ENCODE measurements around the gene ACOX2.

The ACOX2 gene

GRCh38 chr3:58495101-58495500 lies 41.9 kb downstream of the ACOX2 start:
- DNase-seq = no peak
- H3K9me3 ChIP-seq = no peaks in the 10 kb centered on the region
- intact Hi-C loops (cut with DNase I; ENCODE audit: low total_unique reads) = no loop called here
- no peak overlapping the region for H3K4me3 ChIP-seq
- no peak for TF ChIP-seq CTCF (IDR thresholded peaks at IDR 0.05)
- no peak overlapping the region for H3K27ac ChIP-seq
- H3K36me3 ChIP-seq = no peaks in the 10 kb centered on the region
- H3K27me3 ChIP-seq = no peaks in the 10 kb centered on the region
- H3K4me1 ChIP-seq = peaks cover 0 to 70% (median 37%) of the 10 kb centered on the region in 4 donors

- intact Hi-C loops (cut with DNase I; ENCODE audit: low total_unique reads) = no loop called here
- H3K27ac ChIP-seq = no peak overlapping the region
- no peak for TF ChIP-seq CTCF (IDR thresholded peaks at IDR 0.05)
- H3K4me1 ChIP-seq = peaks cover 0 to 70% (median 37%) of the 10 kb centered on the region in 4 donors
- no peak overlapping the region for H3K4me3 ChIP-seq
- no peaks in the 10 kb centered on the region for H3K9me3 ChIP-seq
- no peak for DNase-seq
- H3K27me3 ChIP-seq = no peaks in the 10 kb centered on the region
- H3K36me3 ChIP-seq = no peaks in the 10 kb centered on the region
Observed at GRCh38 chr3:58494107-58494506, 42.9 kb downstream of the ACOX2 start.

- H3K27me3 ChIP-seq = no peaks in the 10 kb centered on the region
- no peak for TF ChIP-seq CTCF (IDR thresholded peaks at IDR 0.05)
- H3K27ac ChIP-seq = peak overlapping the region; percentile 70 to 87
- H3K4me1 ChIP-seq = peaks cover 0 to 58% (median 34%) of the 10 kb centered on the region in 4 donors
- no peak for DNase-seq
- H3K9me3 ChIP-seq = no peaks in the 10 kb centered on the region
- no peaks in the 10 kb centered on the region for H3K36me3 ChIP-seq
- intact Hi-C loops (cut with DNase I; ENCODE audit: low total_unique reads) = loop anchor here (2.0 kb wide), 1 partner anchor 160 kb away; the partner anchor contains the start of gene PXK
- peak overlapping the region; percentile 84 to 90 for H3K4me3 ChIP-seq
Observed at GRCh38 chr3:58492494-58492905, 44.5 kb downstream of the ACOX2 start.

- peaks cover 0 to 51% (median 33%) of the 10 kb centered on the region in 4 donors for H3K4me1 ChIP-seq
- H3K36me3 ChIP-seq = no peaks in the 10 kb centered on the region
- DNase-seq = peak; percentile 83 to 95
- intact Hi-C loops (cut with DNase I; ENCODE audit: low total_unique reads) = loop anchor here (2.0 kb wide), 1 partner anchor 159 kb away; the partner anchor contains the start of gene PXK
- peak within 1 kb of the TSS; percentile 84 to 90 for H3K4me3 ChIP-seq
- H3K9me3 ChIP-seq = no peaks in the 10 kb centered on the region
- H3K27ac ChIP-seq = peak within 1 kb of the TSS; percentile 80 to 87
- TF ChIP-seq CTCF (IDR thresholded peaks at IDR 0.05) = peak; percentile 62 to 77
- no peaks in the 10 kb centered on the region for H3K27me3 ChIP-seq
Observed at GRCh38 chr3:58491506-58492402, 45.2 kb downstream of the ACOX2 start, which contains the start of gene KCTD6. Gene KCTD6, plus strand, starts transcription at chr3:58492096. Its CDS starts 6,660 bp downstream, at chr3:58498756.

- intact Hi-C loops (cut with DNase I; ENCODE audit: low total_unique reads) = no loop called here
- Histone ChIP-seq H3K9me3 (no peaks in the 10 kb centered on the region), H3K36me3 (no peaks in the 10 kb centered on the region), H3K27me3 (no peaks in the 10 kb centered on the region), H3K27ac (peak overlapping the region; percentile 80 to 87), H3K4me3 (peak overlapping the region; percentile 84 to 90), H3K4me1 (peaks cover 0 to 43% (median 29%) of the 10 kb centered on the region in 4 donors)
- no peak for TF ChIP-seq CTCF (IDR thresholded peaks at IDR 0.05)
- DNase-seq = peak; percentile 24 to 71
Observed at GRCh38 chr3:58490860-58491501, 46.0 kb downstream of the ACOX2 start.

All from tibial artery (tissue), 4 donors.